OCI-LY3 (cell line): ENCODE measurements around the gene RNF157.

Experiments
- CTCF ChIP-seq: fragments of 200-600, 300-600 bp; sonication (generic); IDR thresholded peaks from 2 replicates; pipeline ENCODE4 v1.5.1; 2014; ENCODE audit warnings: antibody characterized with exemption, low read length, low read depth
- EZH2phosphoT487 ChIP-seq: fragments of 200-600 bp; shearing (Covaris generic); IDR thresholded peaks from 2 replicates; pipeline ENCODE4 v1.6.1; 2018; ENCODE audit warnings: antibody characterized with exemption, mixed run types, low read depth

DNA sequence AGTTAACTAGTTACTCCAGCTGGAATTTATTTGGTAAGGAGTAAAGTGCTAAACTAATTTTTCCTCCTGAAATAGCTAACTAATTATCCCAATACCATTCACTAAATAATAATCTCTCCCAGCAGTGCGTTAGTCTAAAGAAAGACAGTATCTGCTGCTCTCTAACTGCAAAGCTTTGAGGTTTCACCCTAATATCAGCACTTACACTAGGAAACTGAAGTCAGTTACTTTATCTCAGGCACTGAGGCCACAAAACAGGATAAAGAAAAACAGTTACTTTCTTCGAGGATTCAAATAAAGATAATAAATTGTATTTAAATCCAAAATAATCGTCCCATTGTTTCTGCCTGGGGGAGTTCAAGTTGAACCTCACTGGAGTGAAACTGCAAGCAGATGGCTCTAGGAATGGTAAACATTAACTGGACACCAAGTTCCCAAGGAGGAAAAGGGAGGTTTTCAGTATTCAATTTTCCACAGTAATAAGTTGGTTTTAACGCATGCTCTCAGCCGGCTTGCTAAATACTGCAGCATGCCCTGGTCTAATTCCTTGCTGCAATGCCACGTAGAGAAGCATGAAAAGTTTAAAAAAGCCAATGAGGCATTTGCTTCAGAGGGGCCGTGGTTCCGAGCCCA is 79.3 kb downstream of the RNF157 start:
- TF ChIP-seq CTCF (no peak), EZH2phosphoT487 (no peak)
